ENCODE results near the gene S100A2.

The S100A2 gene

DNA sequence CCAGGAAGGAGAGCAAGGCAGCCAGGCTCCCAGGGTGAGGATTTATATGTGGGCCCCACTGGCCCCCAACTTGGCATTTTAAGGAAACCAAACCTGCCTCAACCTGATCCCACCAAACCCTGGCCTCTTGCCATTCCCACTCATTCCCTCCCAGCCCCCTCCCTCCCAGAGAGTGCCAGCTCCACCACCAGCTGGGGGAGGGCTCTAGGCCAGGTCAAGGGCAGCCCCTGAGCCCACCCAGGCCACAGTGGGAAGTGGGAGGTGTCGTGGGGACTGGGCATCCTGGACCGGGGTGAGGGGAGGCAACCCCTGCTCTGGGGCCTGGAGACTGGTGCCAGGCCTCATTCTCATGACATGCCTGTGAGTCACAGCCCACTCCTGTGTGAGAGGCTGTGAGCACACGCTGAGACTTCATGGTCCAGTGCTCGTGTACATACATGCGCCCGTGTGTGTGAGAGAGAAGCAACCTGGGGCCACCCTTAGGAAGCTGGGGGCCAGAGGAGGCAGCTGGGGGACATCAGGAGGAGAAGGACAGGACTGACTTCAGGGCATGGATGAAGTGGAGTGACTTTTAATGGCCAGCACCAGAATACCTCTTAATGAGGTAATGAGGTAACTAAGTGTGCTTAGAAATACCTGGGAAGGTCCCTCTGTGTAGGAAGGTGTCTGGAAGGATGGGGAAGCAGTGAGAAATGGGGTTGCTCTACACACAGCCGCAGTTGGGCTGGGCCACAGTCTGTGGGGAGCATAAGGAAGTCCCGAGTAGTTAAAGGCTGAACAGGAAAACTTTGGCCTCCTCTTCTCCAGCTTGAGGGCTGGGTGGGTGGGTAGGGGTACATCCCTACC lies at the start of gene S100A2:
Gene S100A2, minus strand, starts transcription at position 316 of the 846 bp plus-strand sequence. CDS start 1,967 bp downstream, outside the sequence.
- peak in 1 of 2 experiments; percentile 64 for DNase-seq

GRCh38 chr1:153615406-153615805 lies 49.8 kb upstream of the S100A2 start:
- no peak for DNase-seq

DNA sequence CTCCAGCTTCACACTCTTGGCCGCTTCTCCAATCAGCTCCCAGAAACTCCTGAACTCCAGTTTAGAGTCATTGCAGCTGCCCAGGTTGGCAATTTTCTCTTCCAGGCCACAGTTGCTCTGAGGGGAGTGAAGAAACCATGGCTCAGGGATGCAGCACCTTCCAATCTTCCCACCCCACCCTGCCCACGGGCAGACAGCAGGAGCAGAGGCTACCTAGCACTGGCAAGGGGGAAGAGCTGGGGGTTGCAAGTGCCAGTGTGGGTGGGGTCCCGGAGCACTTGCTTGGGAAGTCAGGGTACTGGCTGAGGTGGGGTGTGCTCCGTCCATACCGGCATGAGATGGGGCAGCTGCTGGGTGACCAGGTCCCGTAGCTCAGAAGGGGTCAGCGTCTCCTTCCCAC lies 49.3 kb upstream of the S100A2 start:
- no peak for DNase-seq

DNA sequence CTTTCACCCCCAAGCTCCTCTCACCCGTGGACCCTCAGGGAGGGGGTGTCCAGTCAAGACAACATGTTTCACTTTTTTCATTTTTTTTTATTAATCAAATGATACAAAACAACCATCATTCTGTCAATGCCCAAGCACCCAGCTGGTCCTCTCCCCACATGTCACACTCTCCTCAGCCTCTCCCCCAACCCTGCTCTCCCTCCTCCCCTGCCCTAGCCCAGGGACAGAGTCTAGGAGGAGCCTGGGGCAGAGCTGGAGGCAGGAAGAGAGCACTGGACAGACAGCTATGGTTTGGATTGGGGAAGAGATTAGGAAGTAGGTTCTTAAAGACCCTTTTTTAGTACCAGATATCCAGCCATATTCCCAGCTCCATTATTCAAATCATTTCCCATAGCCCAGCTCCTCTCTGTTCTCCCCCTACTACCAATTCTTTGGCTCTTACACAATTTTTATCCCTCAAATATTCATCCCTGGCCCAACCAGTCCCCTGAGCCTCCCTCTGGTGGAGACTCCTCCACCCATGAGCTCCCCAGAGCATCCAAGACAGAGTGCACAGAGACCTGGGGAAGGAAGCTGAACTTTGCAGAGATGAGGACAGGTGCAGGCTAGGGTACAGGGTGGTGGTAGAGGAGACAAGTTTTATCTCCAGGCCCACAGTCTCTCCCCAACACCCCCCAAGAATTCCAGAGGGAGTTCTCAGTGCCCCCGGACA lies 48.7 kb upstream of the S100A2 start:
- DNase-seq: no peak

GRCh38 chr1:153613406-153613805 lies 47.8 kb upstream of the S100A2 start:
- DNase-seq: no peak

DNA sequence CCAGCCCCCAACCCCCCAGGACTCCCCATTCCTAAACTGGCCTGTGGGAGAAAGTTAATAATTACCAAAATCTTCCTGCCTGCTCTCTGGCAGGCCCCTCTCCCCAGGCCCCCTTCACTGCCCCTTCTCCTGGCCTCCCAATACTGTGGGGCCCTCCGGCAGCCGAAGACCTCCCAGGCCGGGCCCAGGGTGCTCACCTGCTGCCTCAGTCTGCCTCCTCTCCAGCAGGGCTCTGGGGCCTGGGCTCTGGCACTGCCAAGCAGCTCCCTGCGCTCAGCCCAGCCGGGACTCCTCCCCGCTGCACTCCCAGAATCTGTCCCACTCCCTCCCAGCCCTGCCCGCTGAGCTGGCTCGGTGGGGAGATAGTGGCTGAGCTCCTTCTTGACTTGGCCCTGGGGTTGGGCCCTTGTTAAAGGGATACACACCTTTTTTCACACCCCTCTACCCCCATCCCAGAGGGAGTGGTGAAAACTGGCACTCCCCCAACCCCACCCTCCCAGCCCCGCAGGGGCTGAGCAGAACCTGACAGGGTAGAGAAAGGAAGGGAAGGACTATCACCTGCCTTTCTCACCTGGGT lies 47.2 kb upstream of the S100A2 start, which contains the start of gene S100A16:
Gene S100A16, minus strand, starts transcription at position 383 of the 577 bp plus-strand sequence. CDS start 4,986 bp downstream, outside the sequence.
- peak in 1 of 2 experiments; percentile 65 for DNase-seq

GRCh38 chr1:153612111-153612754 lies 46.6 kb upstream of the S100A2 start:
- DNase-seq: no peak

DNA sequence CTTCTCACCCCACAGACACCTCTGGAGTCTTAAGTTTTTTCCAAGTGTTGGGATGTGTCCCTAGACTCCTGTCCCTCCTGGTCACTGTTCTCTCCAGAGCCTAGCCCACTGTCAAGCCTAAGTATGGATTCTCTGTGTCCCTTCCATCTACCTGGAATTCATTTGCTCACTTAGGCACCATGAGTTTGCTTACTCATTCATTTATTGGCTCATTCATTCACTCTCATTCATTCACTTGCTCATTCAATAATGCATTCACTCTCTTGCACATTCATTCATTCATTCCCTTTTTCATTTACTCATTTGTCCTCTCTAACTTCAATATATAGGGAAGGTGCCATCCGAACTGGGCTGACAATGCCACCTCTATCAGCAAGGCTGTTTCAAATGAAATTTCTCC lies 45.7 kb upstream of the S100A2 start:
- DNase-seq: no peak

DNA sequence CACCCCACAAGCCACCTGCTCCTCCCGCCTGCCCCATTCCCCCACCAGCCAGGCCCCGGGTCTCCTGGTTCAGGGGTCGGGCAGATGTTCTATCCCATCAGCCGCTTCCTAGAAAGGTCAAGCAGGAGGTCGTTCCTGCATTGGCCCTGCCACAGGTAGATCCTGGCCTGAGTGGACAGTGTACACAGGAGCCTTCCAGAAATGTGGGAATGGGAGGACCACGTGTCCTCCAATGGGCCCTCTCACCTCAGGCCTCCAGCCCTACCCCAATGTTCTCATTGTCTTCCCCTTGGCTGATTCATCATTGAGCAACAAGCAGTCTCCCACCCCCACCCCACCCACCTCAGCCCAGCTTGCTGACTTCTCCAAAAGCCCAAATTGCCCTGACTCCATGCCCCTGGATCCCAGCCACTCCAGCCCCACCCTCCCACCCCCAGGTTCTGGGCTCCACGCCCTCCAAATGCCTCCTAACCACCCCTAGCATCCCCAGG lies 45.2 kb upstream of the S100A2 start:
- no peak for DNase-seq

GRCh38 chr1:153610334-153610733 lies 44.7 kb upstream of the S100A2 start:
- DNase-seq: no peak

GRCh38 chr1:153609585-153609907 lies 43.9 kb upstream of the S100A2 start:
- DNase-seq: no peak

DNA sequence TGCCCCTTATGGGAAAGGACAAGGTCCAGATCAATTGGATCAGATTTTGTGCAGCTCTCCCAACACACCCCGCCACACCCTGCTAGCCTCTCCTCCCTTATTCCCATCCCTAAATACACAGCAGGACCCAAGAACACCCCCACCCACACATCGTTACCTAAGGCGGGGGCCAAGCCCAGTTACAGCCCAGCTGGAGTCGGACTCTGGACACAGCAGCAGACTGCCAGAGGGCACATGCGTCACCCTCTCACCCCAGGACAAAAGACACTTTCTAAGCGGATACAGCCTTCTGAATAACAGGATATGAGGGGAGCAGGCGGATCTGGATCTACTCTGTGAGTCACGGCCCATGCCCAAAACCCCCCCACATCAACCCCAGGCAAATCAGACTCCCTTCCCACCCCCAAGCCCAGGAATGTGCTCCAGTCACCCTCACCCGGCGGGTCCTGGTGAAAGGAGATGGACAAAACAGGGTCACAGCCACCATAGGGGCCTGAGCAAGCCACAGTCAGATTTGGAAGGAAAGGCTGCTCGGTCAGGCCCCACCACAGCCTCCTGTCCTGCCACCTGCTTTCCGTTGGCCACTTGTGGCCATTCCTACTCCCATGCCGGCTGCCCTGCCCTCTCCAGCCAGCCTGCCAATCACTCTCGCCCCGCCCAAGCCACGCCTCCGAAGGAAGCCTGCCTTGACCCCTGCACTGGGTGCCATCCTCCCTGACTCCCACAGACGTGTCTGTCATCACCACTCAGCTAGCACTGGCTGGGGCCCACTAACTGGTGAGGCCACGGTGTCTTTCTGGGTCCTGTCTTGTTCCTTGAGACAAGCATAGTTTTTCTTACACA lies 43.3 kb upstream of the S100A2 start:
- no peak for DNase-seq

DNA sequence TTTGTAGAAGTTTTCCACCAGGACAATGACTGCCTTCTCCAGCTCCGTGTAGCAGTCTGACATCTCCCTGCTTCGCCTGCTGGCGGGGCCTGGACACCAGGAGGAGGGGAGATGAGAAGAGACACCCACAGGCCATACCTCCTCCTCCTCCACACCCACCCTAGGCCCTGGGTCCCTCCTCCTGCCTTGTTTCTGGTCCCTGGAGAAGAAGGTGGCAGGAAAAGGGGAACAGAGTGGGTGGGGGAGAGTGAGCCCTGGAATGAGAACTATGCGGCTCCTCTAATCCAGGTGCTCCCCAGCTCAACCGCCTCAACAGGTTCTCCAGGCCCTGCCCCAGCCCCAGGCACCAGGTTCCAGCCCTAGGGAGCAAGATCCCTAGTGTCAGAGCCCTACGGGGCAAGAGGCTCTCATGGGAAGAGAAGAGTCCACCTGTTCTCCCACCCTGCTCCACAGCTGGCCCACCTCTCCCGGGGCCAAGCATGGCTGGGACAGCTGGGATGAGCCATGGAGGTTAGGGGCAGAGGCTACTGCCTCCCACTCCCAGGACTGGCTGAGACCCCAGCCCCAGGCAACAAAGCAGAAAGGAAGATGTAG lies 42.5 kb upstream of the S100A2 start:
- no peak for DNase-seq

DNA sequence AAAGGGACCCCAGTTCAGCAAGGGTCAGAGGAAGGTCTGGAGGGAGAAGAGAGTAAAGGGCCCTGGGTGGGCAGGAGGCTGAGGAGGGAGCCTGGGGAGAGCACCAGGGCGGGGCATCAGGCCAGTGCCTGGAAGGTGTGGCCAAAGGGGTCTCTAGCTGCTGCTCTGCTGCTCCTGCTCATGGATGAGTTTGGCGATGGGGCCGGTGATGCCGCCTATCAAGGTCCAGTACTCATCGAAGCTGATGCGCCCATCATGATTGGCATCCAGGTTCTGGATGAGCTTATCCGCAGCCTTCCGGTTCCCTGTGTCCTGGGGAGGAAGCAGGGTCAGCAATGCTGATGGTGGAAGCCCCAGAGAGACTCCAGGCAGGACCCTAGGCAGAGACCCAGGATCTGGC lies 41.7 kb upstream of the S100A2 start:
- DNase-seq: no peak

GRCh38 chr1:153606194-153606593 lies 40.5 kb upstream of the S100A2 start:
- DNase-seq: no peak

GRCh38 chr1:153602749-153603148 lies 37.1 kb upstream of the S100A2 start:
- DNase-seq: no peak

DNA sequence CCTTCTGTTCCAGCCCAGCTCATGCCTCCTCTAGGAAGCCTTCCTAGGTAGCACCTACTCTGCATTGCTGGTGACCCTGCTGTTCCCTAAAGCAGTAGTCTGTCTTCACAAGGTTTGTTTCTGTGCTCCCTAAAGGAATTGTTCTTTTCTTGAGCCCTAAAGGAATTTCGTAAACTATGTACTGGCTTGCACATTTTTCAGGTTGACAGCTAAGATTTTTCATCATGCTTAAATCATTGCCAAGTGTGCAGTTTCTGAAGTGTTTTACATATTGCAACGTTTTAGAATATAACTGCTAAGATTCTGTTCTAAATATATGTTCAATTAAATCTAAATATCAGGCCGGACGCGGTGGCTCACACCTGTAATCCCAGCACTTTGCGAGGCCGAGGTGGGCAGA lies 34.2 kb upstream of the S100A2 start:
- no peak for DNase-seq

- DNase-seq: peak in 1 of 2 experiments; percentile 46
Measured at GRCh38 chr1:153598309-153599172, 32.9 kb upstream of the S100A2 start.

DNA sequence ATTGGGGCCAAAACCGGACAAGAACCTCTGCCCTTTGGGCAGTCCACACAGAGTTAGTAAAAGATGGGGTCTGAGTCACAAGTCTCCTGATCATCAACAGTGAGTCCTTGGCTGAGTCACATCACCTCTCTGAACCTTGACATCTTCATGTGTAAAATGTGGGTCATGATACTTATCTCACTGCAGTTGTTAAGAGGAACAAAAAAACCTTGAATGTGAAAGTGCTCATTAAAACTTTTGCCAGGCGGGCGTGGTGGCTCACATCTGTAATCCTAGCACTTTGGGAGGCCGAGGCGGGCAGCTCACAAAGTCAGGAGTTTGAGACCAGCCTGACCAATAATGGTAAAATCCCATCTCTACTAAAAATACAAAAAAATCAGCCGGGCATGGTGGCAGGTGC lies 31.6 kb upstream of the S100A2 start:
- no peak for DNase-seq

- DNase-seq: no peak
Measured at GRCh38 chr1:153592748-153593147, 27.1 kb upstream of the S100A2 start.

GRCh38 chr1:153588482-153588881 lies 22.8 kb upstream of the S100A2 start:
- DNase-seq: no peak
